ENCODE measurements around the gene TRIM2.
"Not testable (repeated sequence)": the region's sequence is repeated elsewhere in the genome, so short reads cannot be mapped to it uniquely, and the experiment has no call there.

Gene TRIM2

DNA sequence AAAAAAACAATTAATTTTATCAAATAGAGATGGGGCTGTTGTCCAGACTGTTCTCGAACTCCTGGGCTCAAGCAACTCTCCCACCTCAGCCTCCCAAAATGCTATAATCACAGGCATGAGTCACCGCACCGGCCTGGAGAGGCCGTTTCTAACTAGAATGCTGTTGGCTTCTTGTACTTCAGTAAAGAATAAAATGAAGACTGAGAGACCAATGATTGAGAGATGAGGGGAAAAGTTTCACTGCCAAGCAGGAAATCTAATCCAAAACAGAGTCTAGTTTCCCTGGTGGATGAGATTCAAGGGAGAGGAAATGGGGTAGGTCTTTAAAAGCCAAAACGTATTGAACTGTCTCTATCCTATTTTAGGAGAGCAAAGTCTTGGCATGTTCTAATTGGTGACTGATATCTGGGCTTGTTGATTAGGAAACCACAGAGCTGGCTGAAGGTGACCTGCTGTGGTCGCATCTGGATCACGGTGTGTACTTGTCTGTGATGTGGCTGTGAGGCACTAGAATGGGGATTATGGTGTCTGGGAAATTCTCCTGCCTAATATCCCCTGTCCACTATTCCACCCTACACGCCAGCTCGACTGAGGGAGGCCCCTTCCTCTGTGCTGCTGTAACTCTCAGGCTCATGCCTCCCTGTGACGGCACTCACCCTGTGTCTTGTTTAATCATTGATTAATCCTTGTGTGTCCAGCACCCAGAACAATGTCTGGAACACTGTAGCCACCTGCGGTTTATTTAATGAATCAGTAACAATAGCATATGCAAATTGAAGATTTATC is 15.0 kb upstream of the TRIM2 start:
- no peak for DNase-seq (ENCODE audit: low read depth in 2 of 3, low spot score in 2 of 3)

DNA sequence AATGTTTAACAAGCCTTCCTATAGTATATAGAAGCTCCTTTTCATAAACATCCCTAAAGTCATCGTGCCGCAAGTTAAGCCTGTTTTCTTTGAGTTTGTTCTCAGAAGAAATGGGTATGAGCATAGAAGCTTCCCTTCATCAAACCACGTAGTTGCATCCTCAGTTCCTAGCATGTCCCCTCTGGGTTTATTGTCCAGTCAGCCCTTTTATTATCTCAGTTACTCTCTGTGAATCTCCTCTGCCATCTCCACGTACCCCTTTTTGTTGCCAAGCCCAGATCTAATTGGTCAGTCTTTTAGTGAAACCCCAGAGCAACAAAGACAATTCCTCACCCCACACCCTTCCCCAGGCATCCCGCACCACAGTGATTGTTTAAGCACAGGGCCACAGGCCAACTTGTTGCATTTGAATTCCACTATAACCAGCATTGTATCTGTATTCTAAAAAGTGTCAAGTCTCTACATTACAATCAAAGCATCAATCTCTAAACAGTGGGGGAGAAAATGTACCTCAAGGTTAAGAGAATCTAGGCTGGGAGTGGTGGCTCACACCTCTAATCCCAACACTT is 12.4 kb upstream of the TRIM2 start:
- DNase-seq (ENCODE audit: low read depth in 2 of 3, low spot score in 2 of 3), result no peak

DNA sequence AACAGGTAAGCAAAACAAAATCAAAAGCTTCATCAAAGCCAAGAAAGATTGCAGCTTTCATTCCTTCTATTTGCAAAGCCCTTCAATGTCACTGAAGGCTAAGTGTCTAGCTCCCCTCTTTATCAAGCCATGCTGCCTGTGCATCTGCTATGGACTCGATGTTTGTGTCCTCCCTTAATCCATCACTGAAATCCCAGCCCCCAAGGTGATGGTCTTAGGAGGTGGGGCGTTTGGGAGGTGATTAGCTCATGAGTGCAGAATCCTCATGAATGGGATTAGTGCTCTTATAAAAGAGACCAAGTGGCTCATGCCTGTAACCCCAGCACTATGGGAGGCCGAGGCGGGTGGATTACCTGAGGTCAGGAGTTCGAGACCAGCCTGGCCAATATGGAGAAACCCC is 6.9 kb upstream of the TRIM2 start:
- no peak for DNase-seq (ENCODE audit: low read depth in 2 of 3, low spot score in 2 of 3)

GRCh38 chr4:153198719-153199118 is 5.5 kb upstream of the TRIM2 start:
- no peak for DNase-seq (ENCODE audit: low read depth in 2 of 3, low spot score in 2 of 3)

GRCh38 chr4:153203746-153204145 is 497 bp upstream of the TRIM2 start:
- DNase-seq (ENCODE audit: low read depth in 2 of 3, low spot score in 2 of 3), result not testable (repeated sequence)

GRCh38 chr4:153204728-153205648 is 745 bp downstream of the TRIM2 start:
- DNase-seq (ENCODE audit: low read depth in 2 of 3, low spot score in 2 of 3), result no peak

DNA sequence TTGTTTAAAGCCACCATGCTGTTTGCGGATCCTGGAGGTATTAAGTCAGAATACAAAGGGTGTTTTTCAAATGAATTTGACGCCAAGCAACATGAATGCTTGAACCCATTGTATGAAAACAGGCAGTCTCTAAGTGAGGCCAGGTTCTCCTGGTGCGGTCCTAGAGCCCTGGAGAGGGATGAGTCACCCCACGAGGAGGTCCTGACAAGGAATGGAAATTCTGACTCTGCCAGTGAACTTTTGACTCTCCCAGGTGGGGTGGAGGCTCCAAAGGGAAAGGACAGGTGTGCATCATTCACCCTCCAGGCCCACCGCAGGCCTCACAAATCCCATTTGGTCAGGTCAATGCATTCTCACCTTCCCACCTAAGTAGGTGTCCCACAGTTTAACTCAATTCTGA is 1.5 kb downstream of the TRIM2 start:
- peak in 2 of 3 experiments; percentile 6 to 12 for DNase-seq (ENCODE audit: low read depth in 2 of 3, low spot score in 2 of 3)

DNA sequence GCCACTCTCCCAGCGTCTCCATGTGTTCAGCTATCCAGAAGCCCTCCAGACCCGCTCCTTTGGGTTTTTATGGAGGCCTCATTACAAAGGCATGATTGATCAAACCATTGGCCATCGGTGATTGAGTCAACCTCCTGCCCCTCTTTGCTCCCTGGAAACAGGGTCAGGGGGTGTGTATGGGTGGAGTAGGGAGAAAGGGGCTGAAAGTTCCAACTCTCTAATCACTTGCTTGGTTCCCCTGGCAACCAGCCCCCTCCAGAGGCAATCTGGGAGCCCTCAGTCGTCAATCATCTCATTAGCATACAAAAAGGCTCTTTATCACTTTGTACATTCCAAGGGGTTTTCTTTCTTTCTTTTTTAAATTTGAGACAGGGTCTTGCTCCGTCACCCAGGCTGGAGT is 2.3 kb downstream of the TRIM2 start:
- no peak for DNase-seq (ENCODE audit: low read depth in 2 of 3, low spot score in 2 of 3)

- peak in 1 of 3 experiments; percentile 31 for DNase-seq (ENCODE audit: low read depth in 2 of 3, low spot score in 2 of 3)
Observed at GRCh38 chr4:153207027-153207426, 2.8 kb downstream of the TRIM2 start.

GRCh38 chr4:153207567-153207966 is 3.3 kb downstream of the TRIM2 start:
- no peak for DNase-seq (ENCODE audit: low read depth in 2 of 3, low spot score in 2 of 3)

DNA sequence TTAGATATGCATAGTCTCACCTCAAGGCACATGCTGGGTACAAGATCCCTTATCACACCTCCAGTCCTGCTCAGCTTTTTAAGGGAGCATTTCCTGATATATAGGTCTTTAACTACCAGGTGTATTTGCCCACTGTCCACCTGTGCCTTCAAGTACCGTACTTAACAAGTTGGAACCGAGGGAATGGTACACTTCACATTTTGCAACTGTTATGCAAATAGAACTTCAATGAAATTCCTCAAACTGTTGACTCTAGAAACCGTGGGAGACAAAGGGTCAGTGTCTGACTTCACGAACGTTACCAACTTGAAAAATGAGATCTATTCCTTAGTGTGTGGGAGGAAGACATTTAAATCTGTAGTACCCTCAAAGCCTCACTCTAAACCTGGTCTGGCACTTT is 5.2 kb downstream of the TRIM2 start:
- DNase-seq (ENCODE audit: low read depth in 2 of 3, low spot score in 2 of 3), result no peak

DNA sequence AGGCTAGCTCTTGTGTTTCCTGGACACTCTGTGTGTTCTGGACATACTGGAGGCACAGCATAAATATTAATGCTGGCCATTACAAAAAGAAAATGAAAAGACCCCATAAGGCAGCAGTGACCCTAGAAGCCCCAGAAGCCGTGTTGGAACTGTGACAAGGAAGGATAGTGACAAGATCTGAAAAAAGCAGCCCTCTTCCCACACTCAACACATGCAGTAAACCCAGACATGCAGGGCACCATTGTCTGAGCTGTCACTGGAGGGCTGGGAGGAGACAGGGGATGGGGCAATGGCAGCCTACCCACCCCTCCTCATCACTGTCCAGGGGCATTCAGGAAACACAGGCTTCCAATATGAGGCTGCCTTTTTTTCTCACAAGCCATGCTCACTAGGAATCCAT is 6.5 kb downstream of the TRIM2 start:
- no peak for DNase-seq (ENCODE audit: low read depth in 2 of 3, low spot score in 2 of 3)

GRCh38 chr4:153211986-153212728 is 7.9 kb downstream of the TRIM2 start:
- no peak for DNase-seq (ENCODE audit: low read depth in 2 of 3, low spot score in 2 of 3)

DNA sequence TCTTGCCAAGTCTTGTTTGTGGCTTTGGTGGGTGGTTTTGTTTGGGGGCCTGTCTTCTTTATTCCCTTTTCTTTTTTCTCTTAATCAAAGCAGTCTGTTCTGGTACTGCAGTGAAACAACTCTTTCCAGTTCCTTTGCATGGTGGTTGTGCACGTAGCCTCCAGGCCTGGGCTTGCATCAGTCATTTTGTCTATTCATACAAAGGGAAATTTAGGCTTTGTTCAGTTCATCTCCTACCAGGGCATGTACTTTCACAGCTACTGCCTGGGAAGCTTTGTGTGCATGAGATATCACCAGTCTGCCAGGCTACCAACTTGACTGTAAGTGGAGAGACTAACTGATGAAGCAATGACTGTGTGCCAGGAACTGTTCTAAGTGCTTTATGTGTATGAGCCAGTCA is 8.5 kb downstream of the TRIM2 start:
- no peak for DNase-seq (ENCODE audit: low read depth in 2 of 3, low spot score in 2 of 3)

- no peak for DNase-seq (ENCODE audit: low read depth in 2 of 3, low spot score in 2 of 3)
Observed at GRCh38 chr4:153215921-153216320, 11.7 kb downstream of the TRIM2 start.

DNA sequence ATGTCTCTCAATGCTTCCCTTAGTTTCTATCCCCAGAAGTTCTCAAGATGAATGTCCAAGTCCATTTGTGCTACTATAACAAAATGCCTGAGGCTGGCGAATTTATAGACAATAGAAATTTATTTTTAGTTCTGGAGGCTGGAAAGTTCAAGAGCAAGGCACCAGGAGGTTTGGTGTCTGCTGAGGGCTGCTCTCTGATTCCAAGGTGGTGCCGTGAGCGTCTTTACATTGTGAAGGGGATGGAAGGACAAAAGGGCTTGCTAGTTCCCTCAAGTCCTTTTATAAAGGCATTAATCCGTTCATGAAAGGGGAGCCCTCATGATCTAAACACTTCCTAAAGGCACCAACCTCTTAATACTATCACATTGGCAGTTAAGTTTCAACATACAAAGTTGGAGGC is 12.3 kb downstream of the TRIM2 start:
- no peak for DNase-seq (ENCODE audit: low read depth in 2 of 3, low spot score in 2 of 3)

DNA sequence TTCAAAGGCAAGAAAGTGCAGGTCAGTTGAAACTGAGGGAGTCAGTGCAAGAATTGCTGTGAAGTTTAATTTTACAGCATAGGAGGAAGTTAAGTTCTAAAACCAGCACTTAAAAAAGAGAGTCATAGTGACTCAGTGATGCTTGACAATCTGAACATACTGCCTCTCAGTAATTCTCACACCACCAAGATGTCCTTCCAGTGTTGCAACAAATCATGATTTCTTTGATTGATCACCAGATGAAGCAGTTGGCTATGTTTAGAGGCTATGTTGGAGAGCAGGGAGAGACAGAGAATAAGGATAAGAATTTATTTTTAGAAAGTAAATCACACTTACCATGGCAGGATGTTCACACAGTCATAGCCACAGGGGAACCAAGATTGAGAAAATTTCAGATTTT is 13.2 kb downstream of the TRIM2 start:
- DNase-seq (ENCODE audit: low read depth in 2 of 3, low spot score in 2 of 3), result no peak

- DNase-seq (ENCODE audit: low read depth in 2 of 3, low spot score in 2 of 3), result no peak
Observed at GRCh38 chr4:153218961-153219360, 14.7 kb downstream of the TRIM2 start.

- no peak for DNase-seq (ENCODE audit: low read depth in 2 of 3, low spot score in 2 of 3)
Observed at GRCh38 chr4:153220682-153221395, 16.6 kb downstream of the TRIM2 start.
